HG02610 (cell line): ENCODE data around the gene ABCG8.
"Not testable (repeated sequence)": the region's sequence is repeated elsewhere in the genome, so short reads cannot be mapped to it uniquely, and the experiment has no call there.

Source experiments
- ATAC-seq: cut with Tn5 transposase; IDR thresholded peaks from one replicate; pipeline ENCODE4 v1.9.1; 2021; ENCODE audit warnings: mild to moderate bottlenecking, moderate library complexity; ENCODE audit not compliant: unreplicated experiment

The ABCG8 gene

DNA sequence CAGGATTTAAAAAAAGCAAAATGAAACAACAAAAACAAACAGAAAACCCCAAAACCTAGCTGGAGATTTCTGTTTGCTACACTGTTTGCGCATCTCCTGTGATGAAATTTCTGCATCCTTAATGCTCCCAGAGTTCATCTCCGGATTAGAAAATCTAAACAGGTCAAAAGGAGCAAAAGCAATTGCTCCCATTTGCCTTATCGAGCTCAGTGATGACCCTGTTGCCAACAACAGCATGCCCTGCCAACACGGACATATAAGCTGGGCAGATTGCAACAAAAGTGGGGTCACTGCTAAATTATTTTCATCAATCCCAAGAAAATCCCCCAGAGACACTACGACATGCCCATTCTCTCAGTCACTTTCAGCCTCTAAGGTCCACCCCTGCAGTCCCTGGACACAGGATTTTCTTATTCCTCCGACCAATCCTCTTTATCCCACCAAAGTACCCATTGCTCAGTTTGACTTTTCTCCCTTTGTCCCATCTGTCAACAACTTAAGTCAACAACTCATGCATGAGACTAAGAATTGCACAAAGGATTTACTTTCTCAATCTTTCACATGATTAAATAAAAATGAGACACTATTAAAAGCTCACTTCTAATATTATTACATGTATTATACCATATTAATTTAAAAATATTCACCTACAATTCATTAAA is 67.8 kb downstream of the ABCG8 start:
- no peak for ATAC-seq

DNA sequence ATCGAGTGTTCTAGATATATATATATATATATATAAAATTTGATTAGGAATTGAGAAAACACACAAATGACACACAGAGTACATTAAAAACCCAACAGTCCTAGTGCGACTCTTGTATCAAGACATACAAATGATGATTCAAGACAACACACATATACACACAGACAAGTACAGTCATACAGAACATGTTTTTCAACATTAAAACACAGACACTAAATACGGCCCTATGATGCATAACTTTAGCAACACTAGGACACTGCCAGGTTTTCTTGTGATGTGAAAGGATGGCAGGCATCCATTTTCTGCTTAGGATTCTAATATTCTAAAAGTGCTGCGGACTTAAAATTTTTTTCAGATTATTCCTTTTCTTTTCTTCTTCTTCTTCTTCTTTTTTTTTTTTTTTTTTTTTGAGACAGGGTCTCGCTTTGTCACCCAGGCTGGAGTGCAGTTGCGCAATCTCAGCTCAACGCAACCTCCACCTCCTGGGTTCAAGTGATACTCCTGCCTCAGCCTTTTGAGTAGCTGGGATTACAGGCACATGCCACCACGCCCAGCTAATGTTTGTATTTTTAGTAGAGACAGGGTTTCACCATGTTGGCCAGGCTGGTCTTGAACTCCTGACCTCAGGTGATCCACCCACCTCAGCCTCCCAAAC is 72.5 kb downstream of the ABCG8 start:
- ATAC-seq = not testable (repeated sequence)

DNA sequence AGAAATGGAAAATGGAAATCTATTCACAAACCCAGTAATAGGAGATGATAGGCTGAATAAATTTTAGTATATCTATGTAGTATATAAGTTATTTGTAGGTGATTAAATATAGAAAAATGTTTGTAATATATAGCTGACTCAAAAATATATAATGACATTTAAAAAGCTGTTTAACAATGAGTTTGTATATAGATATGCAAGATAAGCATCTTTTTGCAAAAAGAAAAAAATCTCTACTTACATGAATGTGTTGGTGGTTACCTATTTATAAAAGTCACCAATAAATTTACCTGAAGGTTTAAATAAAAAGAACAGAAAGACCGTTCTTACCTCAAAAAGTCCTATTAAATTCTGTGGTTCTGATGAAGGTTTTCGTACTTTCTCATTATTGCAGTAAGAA is 85.7 kb downstream of the ABCG8 start:
- no peak for ATAC-seq

GRCh38 chr2:43925431-43925830 is 86.7 kb downstream of the ABCG8 start:
- ATAC-seq = no peak

DNA sequence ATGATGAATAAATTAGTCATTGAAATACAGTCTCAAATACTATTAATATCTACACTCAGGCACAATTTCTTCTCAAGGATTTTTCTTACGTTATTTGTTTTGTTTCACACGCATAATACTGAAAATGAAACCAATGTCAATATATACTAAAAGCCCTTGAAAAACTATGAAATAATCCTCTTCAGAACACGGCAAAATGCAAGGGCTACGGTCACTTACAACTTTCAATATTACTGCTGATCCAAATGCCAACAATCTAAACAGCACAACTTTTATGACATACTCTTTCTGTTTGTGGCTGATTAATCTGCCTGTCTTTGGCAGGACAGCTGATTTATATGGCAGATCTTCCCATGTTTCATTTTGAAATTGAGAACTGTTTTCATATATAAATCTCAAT is 88.7 kb downstream of the ABCG8 start:
- no peak for ATAC-seq

DNA sequence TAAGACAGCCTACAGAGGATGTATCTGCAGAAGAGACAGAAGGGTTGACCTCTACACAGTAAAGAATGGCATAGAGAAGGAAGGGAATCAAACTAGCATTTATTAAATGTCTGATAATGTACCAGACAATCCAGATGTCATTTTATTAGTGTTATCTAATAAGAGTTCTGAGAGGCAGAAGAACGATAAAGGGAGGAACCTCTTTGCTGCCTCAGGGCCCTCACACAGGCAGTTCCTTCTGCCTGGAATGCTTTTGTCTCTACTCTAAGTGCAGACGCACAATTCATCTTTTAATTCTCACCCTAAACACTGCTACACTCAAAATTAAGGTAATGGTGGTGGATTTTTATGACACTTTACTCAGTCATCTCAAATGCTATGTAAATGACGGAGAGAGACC is 92.5 kb downstream of the ABCG8 start:
- ATAC-seq = no peak
